Measurements from ENCODE around the gene TBC1D22A.

Gene TBC1D22A

GRCh38 chr22:46936378-46936903, 174.0 kb downstream of the TBC1D22A start:
- H3K4me2 ChIP-seq (ENCODE audit: low read length) = no peak overlapping the region
- H3K27ac ChIP-seq (ENCODE audit: low read length) = no peak overlapping the region
- peaks cover 23% of the 10 kb centered on the region; the same call in 1 of the 2 replicates for H3K79me2 ChIP-seq (ENCODE audit: low read length)

GRCh38 chr22:46937185-46937584, 174.7 kb downstream of the TBC1D22A start:
- Histone ChIP-seq H3K27me3 (ENCODE audit: low read depth, low read length) (no peaks in the 10 kb centered on the region), H3K36me3 (replicated peaks; ENCODE audit: low read depth, low read length) (peaks cover 36% of the 10 kb centered on the region)
- TF ChIP-seq CTCF (IDR thresholded peaks at IDR 0.05; ENCODE audit: low read depth, low read length) = no peak
- TF ChIP-seq EZH2phosphoT487 (IDR thresholded peaks at IDR 0.05; ENCODE audit: low read depth) = no peak

More at GRCh38 chr22:46936378-46936903, 174.0 kb downstream of the TBC1D22A start:
- H3K4me1 ChIP-seq (ENCODE audit: low read length) = no peaks in the 10 kb centered on the region
- H2AFZ ChIP-seq (ENCODE audit: low read depth, low read length) = no peak overlapping the region
- no peaks in the 10 kb centered on the region for H3K27me3 ChIP-seq (ENCODE audit: low read depth, low read length)
- TF ChIP-seq CTCF (IDR thresholded peaks at IDR 0.05; ENCODE audit: low read depth, low read length) = no peak
- no peak for TF ChIP-seq EZH2phosphoT487 (IDR thresholded peaks at IDR 0.05; ENCODE audit: low read depth)
- no peak overlapping the region for H3K9ac ChIP-seq (ENCODE audit: low read length)
- peaks cover 41% of the 10 kb centered on the region for H3K36me3 ChIP-seq (replicated peaks; ENCODE audit: low read depth, low read length)
- peaks cover 70% of the 10 kb centered on the region for H4K20me1 ChIP-seq (ENCODE audit: insufficient read depth, low read length)
- H3K9me3 ChIP-seq (ENCODE audit: insufficient read depth, low read length) = no peaks in the 10 kb centered on the region
- H3K4me3 ChIP-seq (ENCODE audit: low read length) = no peak overlapping the region

DNA sequence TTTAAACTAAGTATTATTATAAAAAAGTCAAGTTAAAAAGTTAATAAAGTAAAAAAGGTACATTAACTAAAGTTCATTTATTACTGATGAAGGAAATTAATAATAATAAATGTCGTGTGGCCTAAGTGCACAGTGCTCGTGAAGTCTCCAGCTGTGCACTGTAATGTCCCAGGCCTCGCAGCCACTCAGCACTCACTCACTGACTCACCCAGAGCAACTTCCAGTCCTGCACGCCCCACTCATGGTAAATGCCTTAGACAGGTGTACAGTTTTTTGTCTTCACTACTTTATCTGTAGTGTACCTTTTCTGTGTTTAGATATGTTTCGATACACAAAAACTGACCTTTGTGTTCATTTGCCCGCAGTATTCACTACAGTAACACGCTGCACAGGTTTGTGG, 175.5 kb downstream of the TBC1D22A start:
- Histone ChIP-seq H3K79me2 (ENCODE audit: low read length) (peaks cover 17% of the 10 kb centered on the region; the same call in 1 of the 2 replicates), H3K9ac (ENCODE audit: low read length) (no peak overlapping the region), H3K4me1 (ENCODE audit: low read length) (no peaks in the 10 kb centered on the region), H3K4me3 (ENCODE audit: low read length) (no peak overlapping the region), H2AFZ (ENCODE audit: low read depth, low read length) (no peak overlapping the region), H4K20me1 (ENCODE audit: insufficient read depth, low read length) (peaks cover 68% of the 10 kb centered on the region), H3K27me3 (ENCODE audit: low read depth, low read length) (no peaks in the 10 kb centered on the region), H3K4me2 (ENCODE audit: low read length) (no peak overlapping the region), H3K27ac (ENCODE audit: low read length) (no peak overlapping the region), H3K36me3 (replicated peaks; ENCODE audit: low read depth, low read length) (peaks cover 39% of the 10 kb centered on the region), H3K9me3 (ENCODE audit: insufficient read depth, low read length) (no peaks in the 10 kb centered on the region)
- TF ChIP-seq EZH2phosphoT487 (IDR thresholded peaks at IDR 0.05; ENCODE audit: low read depth) (no peak), CTCF (IDR thresholded peaks at IDR 0.05; ENCODE audit: low read depth, low read length) (no peak)

More at GRCh38 chr22:46937185-46937584, 174.7 kb downstream of the TBC1D22A start:
- no peak overlapping the region for H3K27ac ChIP-seq (ENCODE audit: low read length)
- peaks cover 19% of the 10 kb centered on the region; the same call in 1 of the 2 replicates for H3K79me2 ChIP-seq (ENCODE audit: low read length)
- no peak overlapping the region for H2AFZ ChIP-seq (ENCODE audit: low read depth, low read length)
- H3K4me3 ChIP-seq (ENCODE audit: low read length) = no peak overlapping the region
- no peaks in the 10 kb centered on the region for H3K4me1 ChIP-seq (ENCODE audit: low read length)
- no peaks in the 10 kb centered on the region for H3K9me3 ChIP-seq (ENCODE audit: insufficient read depth, low read length)
- no peak overlapping the region for H3K9ac ChIP-seq (ENCODE audit: low read length)
- no peak overlapping the region for H3K4me2 ChIP-seq (ENCODE audit: low read length)
- H4K20me1 ChIP-seq (ENCODE audit: insufficient read depth, low read length) = peaks cover 65% of the 10 kb centered on the region

DNA sequence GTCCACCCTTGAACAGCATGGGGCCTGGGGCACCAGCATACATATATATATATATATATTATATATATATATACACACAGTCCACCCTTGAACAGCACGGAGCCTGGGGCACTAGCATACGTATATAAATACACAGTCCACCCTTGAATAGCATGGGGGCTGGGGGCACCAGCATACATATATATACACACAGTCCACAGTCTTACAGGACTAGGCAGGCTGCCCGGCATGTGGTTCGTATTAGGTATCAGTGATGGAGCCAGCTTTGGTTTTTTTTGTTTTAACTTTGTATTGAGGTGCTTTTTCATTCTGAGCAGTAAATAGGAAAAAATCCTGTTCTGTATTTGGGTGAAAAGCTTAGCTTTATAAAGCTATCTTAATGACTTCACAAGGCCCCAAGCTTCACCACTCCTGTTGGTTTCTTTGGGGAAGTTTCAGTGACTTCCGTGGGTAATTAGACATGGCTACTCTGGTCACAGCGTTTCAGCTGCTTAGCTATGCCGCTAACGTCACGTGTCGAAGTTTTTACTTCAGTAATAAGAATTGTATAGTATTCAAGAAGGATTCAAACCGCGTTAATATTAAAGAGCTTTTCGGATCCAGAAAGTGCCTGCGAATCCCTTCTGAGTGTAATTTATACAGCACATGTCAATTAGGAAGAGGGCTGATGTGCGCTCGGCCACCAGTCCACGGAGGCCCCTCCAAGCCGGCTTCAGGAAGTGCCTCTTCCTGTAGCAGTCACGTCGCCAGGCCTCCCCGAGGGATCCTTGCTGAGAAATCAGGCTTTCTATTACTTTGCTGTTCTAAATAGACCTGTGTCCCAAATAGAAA, 179.7 kb downstream of the TBC1D22A start:
- TF ChIP-seq EZH2phosphoT487 (IDR thresholded peaks at IDR 0.05; ENCODE audit: low read depth) = no peak
- TF ChIP-seq CTCF (IDR thresholded peaks at IDR 0.05; ENCODE audit: low read depth, low read length) = no peak
- no peaks in the 10 kb centered on the region for H3K4me1 ChIP-seq (ENCODE audit: low read length)
- H3K27ac ChIP-seq (ENCODE audit: low read length) = no peak overlapping the region

More for the DNA sequence above, 179.7 kb downstream of the TBC1D22A start:
- H3K4me2 ChIP-seq (ENCODE audit: low read length) = no peak overlapping the region
- no peak overlapping the region for H3K9ac ChIP-seq (ENCODE audit: low read length)
- peaks cover 45% of the 10 kb centered on the region for H3K36me3 ChIP-seq (replicated peaks; ENCODE audit: low read depth, low read length)
- H3K9me3 ChIP-seq (ENCODE audit: insufficient read depth, low read length) = no peaks in the 10 kb centered on the region
- H3K4me3 ChIP-seq (ENCODE audit: low read length) = no peak overlapping the region
- no peak overlapping the region for H2AFZ ChIP-seq (ENCODE audit: low read depth, low read length)
- H3K27me3 ChIP-seq (ENCODE audit: low read depth, low read length) = no peaks in the 10 kb centered on the region
- peaks cover 68% of the 10 kb centered on the region for H4K20me1 ChIP-seq (ENCODE audit: insufficient read depth, low read length)
- peaks cover 23% of the 10 kb centered on the region for H3K79me2 ChIP-seq (ENCODE audit: low read length)

Data from OCI-LY3 (cell line).